SK-N-SH (cell line): Measurements from ENCODE around the gene C19orf67.
"Not testable (repeated sequence)": the region's sequence is repeated elsewhere in the genome, so short reads cannot be mapped to it uniquely, and the experiment has no call there.

Experiments used
- EP300 ChIP-seq, 2 experiments: IDR thresholded peaks; 2 replicates each; pipeline versions ENCODE4 v1.4.0 to v1.6.1; 2012; ENCODE audit warnings: borderline replicate concordance in 1 of 2, low read depth in 1 of 2, low read length in 1 of 2
- EZH2phosphoT487 ChIP-seq: fragments of 200-600 bp; sonication (generic); IDR thresholded peaks from 2 replicates; pipeline ENCODE4 v1.6.1; 2017; ENCODE audit warnings: low read depth, mixed run types, mild to moderate bottlenecking, antibody characterized with exemption, moderate library complexity, borderline replicate concordance
- GABPA ChIP-seq: IDR thresholded peaks from 2 replicates; pipeline ENCODE4 v1.4.0; 2012; ENCODE audit warnings: low read depth, mild to moderate bottlenecking
- MXI1 ChIP-seq: IDR thresholded peaks from 2 replicates; pipeline ENCODE4 v1.6.1; 2012; ENCODE audit warnings: mild to moderate bottlenecking, low read depth, low read length, improper control_type of control experiment
- RCOR1 ChIP-seq: fragments of 150-350 bp; IDR thresholded peaks from 2 replicates; pipeline ENCODE4 v1.6.1; 2017; ENCODE audit warnings: antibody characterized with exemption, low read length
- RXRA ChIP-seq: IDR thresholded peaks from 2 replicates; pipeline ENCODE4 v1.4.0; 2012; ENCODE audit warnings: low read depth, mild to moderate bottlenecking, borderline replicate concordance
- SIN3A ChIP-seq: IDR thresholded peaks from 2 replicates; pipeline ENCODE4 v1.6.1; 2012; ENCODE audit warnings: low read depth, mild to moderate bottlenecking, low read length, moderate library complexity, borderline replicate concordance
- USF1 ChIP-seq: IDR thresholded peaks from 2 replicates; pipeline ENCODE4 v1.4.0; 2012; ENCODE audit warnings: low read depth, borderline replicate concordance
- TF ChIP-seq, protein P1 (sequence below): fragments of 200-600 bp; sonication (generic); IDR thresholded peaks from 2 replicates; pipeline ENCODE4 v1.6.1; 2017; ENCODE audit warnings: antibody characterized with exemption, mild to moderate bottlenecking, moderate library complexity
- TF ChIP-seq, protein P2 (sequence below): IDR thresholded peaks from 2 replicates; pipeline ENCODE4 v1.6.1; 2012; ENCODE audit warnings: mild to moderate bottlenecking, low read depth, low read length, moderate library complexity
- TF ChIP-seq, protein P3 (sequence below): IDR thresholded peaks from 2 replicates; pipeline ENCODE4; 2012

DNA sequence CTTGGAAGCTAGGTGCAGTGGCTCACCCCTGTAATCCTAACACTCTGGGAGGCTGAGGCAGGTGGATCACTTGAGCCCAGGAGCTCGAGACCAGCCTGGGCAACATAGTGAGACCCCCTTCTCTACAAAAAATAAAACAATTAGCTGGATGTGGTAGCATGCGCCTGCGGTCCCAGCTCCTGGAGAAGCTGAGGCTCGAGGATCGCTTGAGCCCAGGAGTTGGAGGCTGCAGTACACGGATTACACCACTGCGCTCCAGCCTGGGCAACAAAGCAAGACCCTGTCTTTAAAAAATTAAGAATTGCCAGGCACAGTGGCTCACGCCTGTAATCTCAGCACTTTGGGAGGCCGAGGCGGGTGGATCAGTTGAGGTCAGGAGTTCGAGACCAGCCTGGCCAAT, 34.6 kb downstream of the C19orf67 start:
- not testable (repeated sequence) for TF ChIP-seq MXI1; USF1; GABPA; SIN3A; RCOR1; EP300 (IDR thresholded peaks at IDR 0.05; ENCODE audit: borderline replicate concordance in 1 of 2, low read depth in 1 of 2, low read length in 1 of 2); RXRA; EZH2phosphoT487
- TF ChIP-seq, protein P1, sequence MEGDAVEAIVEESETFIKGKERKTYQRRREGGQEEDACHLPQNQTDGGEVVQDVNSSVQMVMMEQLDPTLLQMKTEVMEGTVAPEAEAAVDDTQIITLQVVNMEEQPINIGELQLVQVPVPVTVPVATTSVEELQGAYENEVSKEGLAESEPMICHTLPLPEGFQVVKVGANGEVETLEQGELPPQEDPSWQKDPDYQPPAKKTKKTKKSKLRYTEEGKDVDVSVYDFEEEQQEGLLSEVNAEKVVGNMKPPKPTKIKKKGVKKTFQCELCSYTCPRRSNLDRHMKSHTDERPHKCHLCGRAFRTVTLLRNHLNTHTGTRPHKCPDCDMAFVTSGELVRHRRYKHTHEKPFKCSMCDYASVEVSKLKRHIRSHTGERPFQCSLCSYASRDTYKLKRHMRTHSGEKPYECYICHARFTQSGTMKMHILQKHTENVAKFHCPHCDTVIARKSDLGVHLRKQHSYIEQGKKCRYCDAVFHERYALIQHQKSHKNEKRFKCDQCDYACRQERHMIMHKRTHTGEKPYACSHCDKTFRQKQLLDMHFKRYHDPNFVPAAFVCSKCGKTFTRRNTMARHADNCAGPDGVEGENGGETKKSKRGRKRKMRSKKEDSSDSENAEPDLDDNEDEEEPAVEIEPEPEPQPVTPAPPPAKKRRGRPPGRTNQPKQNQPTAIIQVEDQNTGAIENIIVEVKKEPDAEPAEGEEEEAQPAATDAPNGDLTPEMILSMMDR = not testable (repeated sequence)
- TF ChIP-seq, protein P2, sequence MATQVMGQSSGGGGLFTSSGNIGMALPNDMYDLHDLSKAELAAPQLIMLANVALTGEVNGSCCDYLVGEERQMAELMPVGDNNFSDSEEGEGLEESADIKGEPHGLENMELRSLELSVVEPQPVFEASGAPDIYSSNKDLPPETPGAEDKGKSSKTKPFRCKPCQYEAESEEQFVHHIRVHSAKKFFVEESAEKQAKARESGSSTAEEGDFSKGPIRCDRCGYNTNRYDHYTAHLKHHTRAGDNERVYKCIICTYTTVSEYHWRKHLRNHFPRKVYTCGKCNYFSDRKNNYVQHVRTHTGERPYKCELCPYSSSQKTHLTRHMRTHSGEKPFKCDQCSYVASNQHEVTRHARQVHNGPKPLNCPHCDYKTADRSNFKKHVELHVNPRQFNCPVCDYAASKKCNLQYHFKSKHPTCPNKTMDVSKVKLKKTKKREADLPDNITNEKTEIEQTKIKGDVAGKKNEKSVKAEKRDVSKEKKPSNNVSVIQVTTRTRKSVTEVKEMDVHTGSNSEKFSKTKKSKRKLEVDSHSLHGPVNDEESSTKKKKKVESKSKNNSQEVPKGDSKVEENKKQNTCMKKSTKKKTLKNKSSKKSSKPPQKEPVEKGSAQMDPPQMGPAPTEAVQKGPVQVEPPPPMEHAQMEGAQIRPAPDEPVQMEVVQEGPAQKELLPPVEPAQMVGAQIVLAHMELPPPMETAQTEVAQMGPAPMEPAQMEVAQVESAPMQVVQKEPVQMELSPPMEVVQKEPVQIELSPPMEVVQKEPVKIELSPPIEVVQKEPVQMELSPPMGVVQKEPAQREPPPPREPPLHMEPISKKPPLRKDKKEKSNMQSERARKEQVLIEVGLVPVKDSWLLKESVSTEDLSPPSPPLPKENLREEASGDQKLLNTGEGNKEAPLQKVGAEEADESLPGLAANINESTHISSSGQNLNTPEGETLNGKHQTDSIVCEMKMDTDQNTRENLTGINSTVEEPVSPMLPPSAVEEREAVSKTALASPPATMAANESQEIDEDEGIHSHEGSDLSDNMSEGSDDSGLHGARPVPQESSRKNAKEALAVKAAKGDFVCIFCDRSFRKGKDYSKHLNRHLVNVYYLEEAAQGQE = not testable (repeated sequence)
- TF ChIP-seq, protein P3, sequence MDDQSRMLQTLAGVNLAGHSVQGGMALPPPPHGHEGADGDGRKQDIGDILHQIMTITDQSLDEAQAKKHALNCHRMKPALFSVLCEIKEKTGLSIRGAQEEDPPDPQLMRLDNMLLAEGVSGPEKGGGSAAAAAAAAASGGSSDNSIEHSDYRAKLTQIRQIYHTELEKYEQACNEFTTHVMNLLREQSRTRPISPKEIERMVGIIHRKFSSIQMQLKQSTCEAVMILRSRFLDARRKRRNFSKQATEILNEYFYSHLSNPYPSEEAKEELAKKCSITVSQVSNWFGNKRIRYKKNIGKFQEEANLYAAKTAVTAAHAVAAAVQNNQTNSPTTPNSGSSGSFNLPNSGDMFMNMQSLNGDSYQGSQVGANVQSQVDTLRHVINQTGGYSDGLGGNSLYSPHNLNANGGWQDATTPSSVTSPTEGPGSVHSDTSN = not testable (repeated sequence)
